Duodenal mucosa (tissue), 2 donors: ENCODE data around the gene PGD.

ENCODE experiments used
- H3K27ac ChIP-seq: one replicate; pipeline ENCODE4 v1.7.0; 2013; ENCODE audit warnings: low read depth, low read length
- H3K27me3 ChIP-seq, 2 donors: one replicate each; pipeline ENCODE4 v1.7.0; 2013; ENCODE audit warnings: low read length in 2 of 2, control low read depth in 1 of 2; ENCODE audit not compliant: insufficient read depth in 2 of 2, control insufficient read depth in 1 of 2
- H3K36me3 ChIP-seq, 2 donors: one replicate each; pipeline ENCODE4 v1.7.0; 2013; ENCODE audit warnings: low read length in 2 of 2, control low read depth in 1 of 2; ENCODE audit not compliant: insufficient read depth in 2 of 2, control insufficient read depth in 1 of 2
- H3K4me1 ChIP-seq, 2 donors: one replicate each; pipeline ENCODE4 v1.7.0; 2013; ENCODE audit warnings: low read length in 2 of 2, control low read depth in 1 of 2; ENCODE audit not compliant: insufficient read depth in 2 of 2, control insufficient read depth in 1 of 2
- H3K4me3 ChIP-seq, 2 donors: one replicate each; pipeline ENCODE4 v1.7.0; 2013; ENCODE audit warnings: low read length in 2 of 2, low read depth in 1 of 2
- H3K9ac ChIP-seq, 2 donors: one replicate each; pipeline ENCODE4 v1.7.0; 2013; ENCODE audit warnings: low read length in 2 of 2, low read depth in 1 of 2
- H3K9me3 ChIP-seq, 2 donors: one replicate each; pipeline ENCODE4 v1.7.0; 2013; ENCODE audit warnings: low read length in 2 of 2, control low read depth in 1 of 2; ENCODE audit not compliant: control insufficient read depth in 1 of 2

Gene PGD

DNA sequence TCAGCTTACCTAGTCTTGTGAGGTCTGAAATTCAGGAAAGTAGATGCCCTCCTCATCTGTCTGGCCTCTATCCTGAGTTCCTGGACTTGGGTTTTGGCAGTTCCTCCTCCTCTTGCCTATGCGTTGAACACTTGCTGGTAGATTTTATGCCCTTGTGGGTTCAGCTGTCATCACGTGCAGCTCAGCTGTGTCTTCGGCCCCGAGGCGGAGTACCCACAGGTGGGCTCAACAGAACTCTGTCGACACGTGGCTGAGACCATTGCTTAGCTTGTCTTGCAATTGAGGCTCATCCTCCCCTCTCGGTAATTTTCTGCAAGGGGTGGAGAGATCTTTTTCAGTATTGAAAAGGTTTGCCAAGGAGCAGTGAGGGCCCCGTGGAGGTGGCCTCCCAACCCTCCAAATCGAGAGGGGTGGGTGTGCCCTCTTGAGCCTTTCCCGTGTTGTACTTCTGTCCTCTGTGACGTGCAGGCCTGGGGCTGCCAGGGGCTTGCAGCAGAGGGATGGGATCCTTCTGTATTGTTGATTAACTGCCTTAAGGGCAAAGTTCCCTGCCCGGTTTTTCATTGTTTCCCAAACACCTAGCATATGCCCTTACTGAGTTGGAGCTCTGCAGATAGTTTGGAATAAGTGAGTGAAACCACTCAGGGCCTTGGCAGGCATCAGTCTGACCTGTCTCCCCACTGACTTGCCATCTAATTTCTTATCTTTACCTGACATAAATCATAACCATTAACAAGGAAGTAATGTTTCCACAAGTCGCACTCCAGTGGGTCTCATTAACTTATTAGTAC, 34.2 kb downstream of the PGD start:
- Histone ChIP-seq H3K9ac (peak overlapping the region; percentile 19 to 27), H3K27me3 (no peaks in the 10 kb centered on the region), H3K36me3 (no peaks in the 10 kb centered on the region), H3K4me1 (peaks cover 36 to 42% of the 10 kb centered on the region in 2 donors), H3K9me3 (no peaks in the 10 kb centered on the region), H3K27ac (no peak overlapping the region), H3K4me3 (peak overlapping the region; percentile 10 to 25)

DNA sequence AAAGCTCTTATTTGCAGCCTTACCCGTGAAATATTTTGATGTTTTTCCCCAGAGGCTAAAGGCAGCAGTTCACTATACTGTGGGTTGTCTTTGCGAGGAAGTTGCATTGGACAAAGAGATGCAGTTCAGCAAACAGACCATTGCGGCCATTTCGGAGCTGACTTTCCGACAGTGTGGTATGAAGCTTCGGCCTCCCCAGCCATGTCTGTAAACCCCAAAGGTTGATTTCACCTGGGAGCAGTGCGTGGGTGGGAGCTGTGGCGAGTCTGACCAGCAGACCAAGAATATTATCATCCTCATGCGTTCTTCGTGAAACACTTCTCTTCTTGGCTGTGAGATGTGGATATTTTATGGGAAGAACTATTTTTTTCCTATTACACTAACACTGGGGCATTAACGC, 34.9 kb downstream of the PGD start:
- Histone ChIP-seq H3K9me3 (no peaks in the 10 kb centered on the region), H3K4me1 (peaks cover 37 to 41% of the 10 kb centered on the region in 2 donors), H3K4me3 (peak overlapping the region in 1 of 2 donors; percentile 10), H3K27me3 (no peaks in the 10 kb centered on the region), H3K9ac (no peak overlapping the region), H3K27ac (no peak overlapping the region), H3K36me3 (no peaks in the 10 kb centered on the region)

DNA sequence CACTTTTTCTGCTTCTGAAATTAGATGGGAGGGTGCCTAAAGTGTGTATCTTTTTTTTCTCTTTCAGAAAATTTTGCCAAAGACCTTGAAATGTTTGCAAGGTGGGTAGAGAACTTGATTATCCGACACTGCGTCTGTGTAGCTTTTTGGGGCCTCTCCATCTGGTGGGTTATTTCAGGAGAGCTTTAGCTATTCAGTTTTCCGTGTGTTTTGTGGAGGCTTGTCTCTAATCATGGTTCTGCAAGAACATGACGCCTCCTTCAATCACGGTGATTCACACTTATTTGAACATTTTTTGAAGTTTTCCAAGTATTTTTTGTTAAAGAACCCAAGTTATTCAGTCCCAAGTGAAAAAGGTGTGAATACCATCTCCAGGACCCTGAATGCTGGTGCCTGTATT, 35.7 kb downstream of the PGD start:
- no peaks in the 10 kb centered on the region for H3K9me3 ChIP-seq
- peaks cover 35 to 41% of the 10 kb centered on the region in 2 donors for H3K4me1 ChIP-seq
- no peak overlapping the region for H3K9ac ChIP-seq
- H3K36me3 ChIP-seq = no peaks in the 10 kb centered on the region
- H3K27me3 ChIP-seq = no peaks in the 10 kb centered on the region
- peak overlapping the region in 1 of 2 donors; percentile 10 for H3K4me3 ChIP-seq
- no peak overlapping the region for H3K27ac ChIP-seq

DNA sequence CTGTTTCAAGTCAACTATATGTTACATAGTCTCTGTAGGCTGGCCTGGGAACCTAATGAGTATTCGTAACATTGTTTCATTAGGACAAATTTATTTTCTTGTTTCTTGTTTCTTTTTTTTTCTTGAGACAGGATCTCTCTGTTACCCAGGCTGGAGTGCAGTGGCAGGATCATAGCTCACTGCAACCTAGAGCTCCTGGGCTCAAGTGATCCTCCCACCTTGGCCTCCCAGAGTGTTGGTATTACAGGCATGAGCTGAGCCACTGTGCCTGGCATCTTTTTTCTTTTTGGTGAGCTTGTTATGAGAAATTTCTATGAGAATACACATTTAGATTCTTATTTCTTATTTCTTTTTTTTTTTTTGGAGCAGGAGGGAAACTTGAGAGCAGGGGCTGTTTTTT, 38.2 kb downstream of the PGD start:
- Histone ChIP-seq H3K27ac (no peak overlapping the region), H3K9ac (no peak overlapping the region), H3K9me3 (no peaks in the 10 kb centered on the region), H3K36me3 (peaks cover 0 to 4% of the 10 kb centered on the region in 2 donors), H3K4me1 (peaks cover 17 to 30% of the 10 kb centered on the region in 2 donors), H3K27me3 (no peaks in the 10 kb centered on the region), H3K4me3 (no peak overlapping the region)

DNA sequence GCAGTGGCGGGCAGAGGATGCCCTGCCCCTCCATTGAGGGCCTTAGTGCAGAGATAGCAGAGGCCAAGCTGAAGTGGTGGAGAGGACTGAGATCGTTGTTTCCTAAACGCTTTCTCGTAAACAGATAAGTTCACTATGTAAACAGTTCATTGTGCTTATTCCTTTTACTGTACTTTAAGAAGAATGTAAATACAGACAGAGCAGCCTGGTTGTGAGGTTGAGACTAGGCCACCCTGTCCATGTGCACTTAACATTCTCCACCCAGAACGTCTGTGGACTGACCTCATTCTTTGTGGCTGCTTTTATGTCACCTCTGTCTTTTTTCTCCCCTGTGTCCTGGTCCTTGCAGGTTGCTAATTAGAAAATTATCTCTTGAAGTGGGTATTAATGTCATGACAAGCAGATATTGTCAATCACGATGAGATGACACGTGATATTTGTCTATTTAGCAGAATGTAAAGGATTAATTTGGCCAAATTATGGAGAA, 39.9 kb downstream of the PGD start:
- Histone ChIP-seq H3K27me3 (no peaks in the 10 kb centered on the region), H3K36me3 (peaks cover 0 to 8% of the 10 kb centered on the region in 2 donors), H3K4me3 (no peak overlapping the region), H3K4me1 (peaks cover under 1 to 19% of the 10 kb centered on the region in 2 donors), H3K9me3 (no peaks in the 10 kb centered on the region), H3K27ac (no peak overlapping the region), H3K9ac (no peak overlapping the region)

DNA sequence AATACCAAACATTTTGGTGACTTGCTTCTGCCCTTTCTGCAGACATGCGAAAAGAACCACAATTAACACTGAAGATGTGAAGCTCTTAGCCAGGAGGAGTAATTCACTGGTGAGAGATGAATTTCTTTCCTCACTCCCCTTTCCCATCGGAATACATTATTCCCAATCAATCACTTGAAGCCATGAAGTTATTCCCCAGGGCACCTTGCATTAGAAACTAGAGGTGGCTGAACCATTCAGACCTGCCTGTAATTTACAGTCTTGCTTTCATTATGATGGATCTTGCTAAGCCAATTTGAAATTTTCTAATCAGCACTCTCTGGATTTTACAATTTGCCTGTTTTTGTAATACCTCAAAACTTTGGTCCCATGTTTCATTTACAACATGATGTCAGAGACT, 41.4 kb downstream of the PGD start:
- Histone ChIP-seq H3K27me3 (no peaks in the 10 kb centered on the region), H3K9ac (no peak overlapping the region), H3K4me3 (no peak overlapping the region), H3K9me3 (no peaks in the 10 kb centered on the region), H3K36me3 (peaks cover 0 to 8% of the 10 kb centered on the region in 2 donors), H3K4me1 (peaks cover 0 to 9% of the 10 kb centered on the region in 2 donors), H3K27ac (no peak overlapping the region)

DNA sequence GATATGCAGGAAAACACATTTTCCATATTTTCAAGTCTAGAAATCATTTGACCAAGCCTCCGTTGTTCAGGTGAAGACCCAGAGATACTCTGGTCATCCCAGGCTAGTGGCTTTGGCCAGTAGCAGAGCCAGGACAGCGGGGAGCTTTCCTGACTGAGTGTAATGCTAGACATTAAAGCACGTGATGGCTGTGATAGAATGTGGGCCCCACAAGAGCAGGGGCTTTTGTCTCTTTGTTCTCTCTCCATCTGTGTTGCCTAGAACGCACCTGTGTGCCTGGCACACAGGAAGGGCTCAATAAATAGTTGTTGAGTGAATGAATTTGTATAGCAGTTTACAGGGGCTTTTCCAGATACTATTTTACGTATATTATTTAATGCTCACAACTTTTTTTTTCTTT, 41.9 kb downstream of the PGD start:
- Histone ChIP-seq H3K36me3 (peaks cover 0 to 8% of the 10 kb centered on the region in 2 donors), H3K4me3 (no peak overlapping the region), H3K9ac (no peak overlapping the region), H3K4me1 (peaks cover 0 to 9% of the 10 kb centered on the region in 2 donors), H3K27ac (no peak overlapping the region), H3K27me3 (no peaks in the 10 kb centered on the region), H3K9me3 (no peaks in the 10 kb centered on the region)

DNA sequence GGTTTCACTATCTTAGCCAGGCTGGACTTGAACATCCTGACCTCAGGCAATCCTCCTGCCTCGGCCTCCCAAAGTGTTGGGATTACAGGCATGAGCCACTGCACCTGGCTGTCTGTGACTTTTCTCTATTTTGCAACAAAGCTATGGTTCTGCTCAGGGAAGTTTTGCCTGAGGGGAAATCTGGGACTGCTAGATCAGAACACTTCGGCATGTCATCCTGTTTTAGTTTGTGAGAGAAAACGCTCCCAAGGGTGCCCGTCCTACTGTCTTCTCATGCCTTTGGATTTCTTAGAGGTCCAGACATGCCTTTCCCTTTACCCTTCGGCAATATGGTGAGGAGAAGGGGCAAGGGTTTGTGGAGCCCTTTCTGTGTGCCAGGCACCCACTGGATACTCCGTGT, 45.4 kb downstream of the PGD start:
- Histone ChIP-seq H3K4me3 (no peak overlapping the region), H3K9ac (no peak overlapping the region), H3K27ac (no peak overlapping the region), H3K27me3 (no peaks in the 10 kb centered on the region), H3K9me3 (no peaks in the 10 kb centered on the region), H3K4me1 (no peaks in the 10 kb centered on the region), H3K36me3 (peaks cover 0 to 8% of the 10 kb centered on the region in 2 donors)

DNA sequence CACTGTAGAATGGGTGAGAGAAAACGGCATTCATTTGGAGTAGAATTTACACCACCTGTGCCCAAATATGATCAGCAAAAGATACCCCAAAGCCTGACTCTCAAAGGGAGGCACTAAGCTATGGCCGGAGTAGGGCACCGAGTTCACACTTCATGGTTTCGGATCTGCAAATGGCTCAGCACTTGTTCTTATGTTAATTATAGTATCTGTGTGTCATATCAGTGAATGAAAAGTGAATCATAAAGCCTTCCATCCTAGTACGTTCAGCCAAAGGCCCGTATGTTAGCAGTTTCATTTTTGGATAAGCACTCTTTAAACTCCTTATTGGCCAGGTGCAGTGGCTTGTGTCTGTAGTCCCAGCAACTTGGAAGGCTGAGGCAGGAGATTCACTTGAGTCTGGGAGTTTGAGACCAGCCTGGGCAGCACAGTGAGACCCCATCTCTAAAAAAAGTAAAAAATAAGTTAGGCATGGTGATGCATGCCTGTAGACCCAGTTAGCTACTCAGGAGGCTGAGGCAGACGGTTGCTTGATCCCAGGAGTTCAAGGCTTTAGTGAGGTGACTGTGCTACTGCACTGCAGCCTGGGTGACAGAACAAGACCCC, 46.0 kb downstream of the PGD start:
- no peak overlapping the region for H3K4me3 ChIP-seq
- peaks cover 0 to 8% of the 10 kb centered on the region in 2 donors for H3K36me3 ChIP-seq
- no peaks in the 10 kb centered on the region for H3K27me3 ChIP-seq
- H3K4me1 ChIP-seq = no peaks in the 10 kb centered on the region
- H3K9ac ChIP-seq = no peak overlapping the region
- H3K27ac ChIP-seq = no peak overlapping the region
- H3K9me3 ChIP-seq = no peaks in the 10 kb centered on the region

DNA sequence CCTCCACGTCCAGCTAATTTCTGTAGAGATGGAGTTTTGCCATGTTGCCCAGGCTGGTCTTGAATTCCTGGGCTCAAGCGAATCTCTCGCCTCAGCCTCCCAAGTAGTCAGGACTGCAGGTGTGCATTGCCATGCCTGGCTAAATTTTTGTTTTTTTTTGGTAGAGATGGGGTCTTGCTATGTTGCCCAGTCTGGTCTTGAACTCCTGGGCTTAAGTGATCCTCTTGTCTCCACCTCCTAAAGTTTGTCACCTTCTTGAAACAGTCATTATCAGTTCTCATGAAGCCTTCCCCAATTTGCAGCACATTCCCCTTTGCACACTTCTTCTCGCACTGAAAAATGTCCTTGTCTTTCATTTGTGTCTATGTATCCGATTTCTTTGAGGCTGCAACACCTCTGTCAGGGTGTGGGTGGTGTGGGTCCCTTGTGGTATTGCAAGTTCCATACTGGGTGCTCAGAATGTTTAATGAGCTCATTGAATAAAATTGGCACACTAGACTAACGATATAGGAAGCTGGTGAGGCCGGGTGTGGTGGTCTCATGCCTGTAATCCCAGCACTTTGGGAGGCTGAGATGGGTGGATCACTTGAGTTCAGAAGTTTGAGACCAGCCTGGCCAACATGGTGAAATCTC, 48.0 kb downstream of the PGD start:
- Histone ChIP-seq H3K36me3 (peaks cover 0 to 4% of the 10 kb centered on the region in 2 donors), H3K27me3 (no peaks in the 10 kb centered on the region), H3K9ac (no peak overlapping the region), H3K4me1 (no peaks in the 10 kb centered on the region), H3K27ac (no peak overlapping the region), H3K4me3 (no peak overlapping the region), H3K9me3 (no peaks in the 10 kb centered on the region)
